Measurements from ENCODE around the gene SEC16A. TPM values are rescaled to one million over a fixed set of nuclear protein-coding genes. Genes with fewer than 3 reads are reported as not detected.

Gene SEC16A
- total RNA-seq, 1 experiment from 2014 or later = 56.4 TPM

GRCh38 chr9:136424750-136425362 is 58.0 kb downstream of the SEC16A start:
- H4K91ac ChIP-seq (ENCODE audit: insufficient read length, low read depth, low read length) = no peak overlapping the region
- H3K23ac ChIP-seq (ENCODE audit: insufficient read length, low read depth, low read length) = no peak overlapping the region
- H2AK5ac ChIP-seq (ENCODE audit: insufficient read length, low read length) = no peak overlapping the region
- no peaks in the 10 kb centered on the region for H3K27me3 ChIP-seq (ENCODE audit: insufficient read depth, low read length)
- H2AFZ ChIP-seq (ENCODE audit: low read length) = no peak overlapping the region
- no peak overlapping the region for H3T11ph ChIP-seq (ENCODE audit: low read length)
- no peaks in the 10 kb centered on the region for H3K79me2 ChIP-seq (ENCODE audit: insufficient read depth, low read length)
- H3K79me1 ChIP-seq (ENCODE audit: insufficient read depth, low read depth, low read length, poor library complexity, severe bottlenecking) = no peaks in the 10 kb centered on the region
- no peak overlapping the region for H2BK120ac ChIP-seq (ENCODE audit: low read depth, low read length, poor library complexity, severe bottlenecking)
- H2BK15ac ChIP-seq (ENCODE audit: low read depth, low read length) = no peak overlapping the region
- no peak for TF ChIP-seq CTCF (conservative IDR thresholded peaks at IDR 0.05)
- no peak overlapping the region for H2BK20ac ChIP-seq (ENCODE audit: low read depth, low read length, poor library complexity, severe bottlenecking)
- H3K4me1 ChIP-seq (ENCODE audit: insufficient read depth, low read length) = no peaks in the 10 kb centered on the region
- H3K9ac ChIP-seq (ENCODE audit: extremely low read depth, insufficient read length, low read length) = no peak overlapping the region
- H3K27ac Mint-ChIP-seq = peak overlapping the region; percentile 48 to 81 (median 75); a peak in 3 of 7 replicates
- no peak overlapping the region for H3K4ac ChIP-seq (ENCODE audit: low read depth, low read length)
- H3K23me2 ChIP-seq (ENCODE audit: insufficient read length, low read depth, low read length, poor library complexity, severe bottlenecking) = no peaks in the 10 kb centered on the region
- H3K4me2 ChIP-seq (ENCODE audit: insufficient read depth, insufficient read length, low read length) = no peak overlapping the region
- DNase-seq = no peak
- no peak overlapping the region for H3K14ac ChIP-seq (ENCODE audit: insufficient read depth, low read length)
- WGBS (ENCODE audit: extremely low coverage, insufficient read length, low lambda C conversion rate) = no CpG with 5 or more reads among the region's 27 CpGs
- H3K9me3 Mint-ChIP-seq = no peaks in the 10 kb centered on the region
- H3K27ac ChIP-seq (ENCODE audit: insufficient read length, low read depth, low read length) = no peak overlapping the region
- H3K4me1 Mint-ChIP-seq = no peaks in the 10 kb centered on the region
- no peaks in the 10 kb centered on the region for H3K27me3 Mint-ChIP-seq (ENCODE audit: low read depth)
- no peak overlapping the region for H2BK12ac ChIP-seq (ENCODE audit: insufficient read length, low read depth, low read length)
- no peaks in the 10 kb centered on the region for H4K20me1 ChIP-seq (ENCODE audit: control insufficient read depth, insufficient read depth, insufficient read length)
- H3K9me3 ChIP-seq (ENCODE audit: control insufficient read depth, low read depth, low read length) = no peaks in the 10 kb centered on the region
- no peak overlapping the region for H2BK5ac ChIP-seq (ENCODE audit: insufficient read length, low read length)
- no peak overlapping the region for H4K8ac ChIP-seq (replicated peaks; ENCODE audit: insufficient read length, low read depth, low read length)
- H3K18ac ChIP-seq (ENCODE audit: insufficient read length, low read depth, low read length) = no peak overlapping the region
- peaks cover 10 to 71% (median 55%) of the 10 kb centered on the region in 3 experiments; a peak in 6 of 7 replicates for H3K36me3 Mint-ChIP-seq (ENCODE audit: insufficient read depth in 1 of 3, low read depth in 3 of 3)
- H4K5ac ChIP-seq (ENCODE audit: insufficient read length, low read depth, low read length) = no peak overlapping the region
- no peak overlapping the region for H3K4me3 Mint-ChIP-seq
- no peak overlapping the region for H3K56ac ChIP-seq (ENCODE audit: insufficient read length, low read depth, low read length)
